Measurements from ENCODE around the gene LAMP1. TPM values are rescaled to one million over a fixed set of nuclear protein-coding genes. Genes with fewer than 3 reads are reported as not detected.
"Not testable (repeated sequence)": the region's sequence is repeated elsewhere in the genome, so short reads cannot be mapped to it uniquely, and the experiment has no call there.

Gene LAMP1
- total RNA-seq, result 55.1 TPM

- peak; percentile 93 for DNase-seq
These were observed at the start of gene LAMP1 for GRCh38 chr13:113296823-113297369. LAMP1 (plus strand) TSS chr13:113297239; CDS start chr13:113297435, 196 bp downstream.

GRCh38 chr13:113252516-113253095 lies 44.4 kb upstream of the LAMP1 start:
- DNase-seq, result no peak

GRCh38 chr13:113257908-113258307 lies 39.1 kb upstream of the LAMP1 start:
- not testable (repeated sequence) for DNase-seq

GRCh38 chr13:113258321-113259054 lies 38.6 kb upstream of the LAMP1 start:
- no peak for DNase-seq

GRCh38 chr13:113260996-113261395 lies 36.0 kb upstream of the LAMP1 start:
- no peak for DNase-seq

GRCh38 chr13:113263016-113263415 lies 34.0 kb upstream of the LAMP1 start:
- not testable (repeated sequence) for DNase-seq

- no peak for DNase-seq
These were observed 29.2 kb upstream of the LAMP1 start for GRCh38 chr13:113267642-113268405.

- no peak for DNase-seq
These were observed 25.0 kb upstream of the LAMP1 start for GRCh38 chr13:113272031-113272430.

- DNase-seq, result no peak
These were observed 24.3 kb upstream of the LAMP1 start for GRCh38 chr13:113272701-113273181.

- DNase-seq, result no peak
These were observed 23.7 kb upstream of the LAMP1 start for GRCh38 chr13:113273321-113273720.

GRCh38 chr13:113273851-113274590 lies 23.0 kb upstream of the LAMP1 start:
- DNase-seq, result no peak

- DNase-seq, result no peak
These were observed 22.3 kb upstream of the LAMP1 start for GRCh38 chr13:113274721-113275120.

- no peak for DNase-seq
These were observed 21.7 kb upstream of the LAMP1 start for GRCh38 chr13:113275387-113275786.

GRCh38 chr13:113280126-113280525 lies 16.9 kb upstream of the LAMP1 start:
- DNase-seq, result no peak

GRCh38 chr13:113283904-113284303 lies 13.1 kb upstream of the LAMP1 start:
- DNase-seq, result no peak

GRCh38 chr13:113288880-113289279 lies 8.2 kb upstream of the LAMP1 start:
- DNase-seq, result no peak

GRCh38 chr13:113291129-113291528 lies 5.9 kb upstream of the LAMP1 start:
- no peak for DNase-seq

GRCh38 chr13:113292021-113292862 lies 4.8 kb upstream of the LAMP1 start:
- no peak for DNase-seq

GRCh38 chr13:113293686-113294085 lies 3.4 kb upstream of the LAMP1 start:
- no peak for DNase-seq

GRCh38 chr13:113295776-113296175 lies 1.3 kb upstream of the LAMP1 start:
- no peak for DNase-seq

- no peak for DNase-seq
These were observed 467 bp downstream of the LAMP1 start for GRCh38 chr13:113297370-113298042.

Data from occipital lobe (tissue), 2 donors.